ENCODE results near the gene TCL1B. TPM values are rescaled to one million over a fixed set of nuclear protein-coding genes. Genes with fewer than 3 reads are reported as not detected.

TCL1B gene
- total RNA-seq, 1 experiment from 2014 or later = not detected

DNA sequence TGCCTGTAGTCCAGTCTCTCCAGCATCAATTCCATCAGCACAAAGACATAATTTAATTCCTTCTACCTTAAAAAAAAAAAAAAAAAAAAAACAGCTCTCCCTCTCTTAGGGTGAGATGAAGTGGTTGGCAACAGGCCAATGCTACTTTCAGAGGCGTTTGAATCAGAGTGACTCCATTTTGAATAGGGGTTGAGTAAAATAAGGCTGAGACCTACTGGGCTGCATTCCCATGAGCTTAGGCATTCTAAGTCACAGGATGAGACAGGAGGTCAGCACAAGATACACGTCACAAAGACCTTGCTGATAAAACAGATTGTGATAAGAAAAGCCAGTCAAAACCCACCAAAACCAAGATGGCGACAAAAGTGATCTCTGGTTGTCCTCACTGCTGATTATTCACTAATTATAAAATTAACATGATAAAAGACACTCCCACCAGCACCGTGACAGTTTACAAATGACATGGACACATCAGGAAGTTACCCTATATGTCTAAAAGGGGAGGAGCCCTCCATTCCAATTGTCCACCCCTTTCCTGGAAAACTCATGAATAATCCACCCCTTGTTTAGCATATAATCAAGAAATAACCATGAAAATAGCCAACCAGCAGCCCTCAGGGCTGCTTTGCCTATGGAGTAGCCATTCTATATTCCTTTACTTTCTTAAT, 6.9 kb upstream of the TCL1B start:
- CTCF ChIA-PET = interaction anchor here (0.7 kb wide), 1 partner anchor 178 kb away, joined by 8 read pairs; no protein-coding TSS in a partner anchor
- H3K9me3 ChIP-seq (ENCODE audit: control insufficient read depth, insufficient read depth, low read depth, low read length) = no peaks in the 10 kb centered on the region
- DNase-seq (ENCODE audit: low read depth, low spot score) = no peak
- H3K27me3 ChIP-seq (ENCODE audit: control insufficient read depth, insufficient read depth, low read length) = no peaks in the 10 kb centered on the region; the same call in 1 of the 2 replicates
- POLR2A ChIA-PET = no interaction called here
- no peak for ATAC-seq
- in situ Hi-C loops (cut with HindIII; ENCODE audit: low pct_unique_long_range_greater_than_20kb, low sequenced_read_pairs) (no loop called here), intact Hi-C loops (cut with micrococcal nuclease; ENCODE audit: unreplicated experiment) (no loop called here)
- no peaks in the 10 kb centered on the region for H3K4me1 ChIP-seq (ENCODE audit: control insufficient read depth, insufficient read depth, low read length)
- no peaks in the 10 kb centered on the region for H3K36me3 ChIP-seq (ENCODE audit: control insufficient read depth, insufficient read depth, low read length)
- H3K4me3 ChIP-seq (ENCODE audit: low read depth in 2 of 2, low read length in 2 of 2) = no peak overlapping the region
- BruUV-seq (replicated peaks) = no TSS peak
- no peak for TF ChIP-seq SIN3A (IDR thresholded peaks at IDR 0.05; ENCODE audit: borderline replicate concordance, insufficient read depth, low read depth, low read length)
- TF ChIP-seq CTCF (IDR thresholded peaks at IDR 0.05) = no peak
- H3K27ac ChIP-seq (ENCODE audit: low read length) = no peak overlapping the region

- CTCF ChIA-PET = interaction anchor here (0.6 to 0.9 kb wide), 3 partner anchors 16 to 313 kb away, joined by 3 to 8 read pairs (median 6); no protein-coding TSS in a partner anchor
- no peaks in the 10 kb centered on the region; the same call in 1 of the 2 replicates for H3K27me3 ChIP-seq (ENCODE audit: control insufficient read depth, insufficient read depth, low read length)
- H3K4me3 ChIP-seq (ENCODE audit: low read depth in 2 of 2, low read length in 2 of 2) = no peak overlapping the region
- intact Hi-C loops (cut with micrococcal nuclease; ENCODE audit: unreplicated experiment) = loop anchor here (5.0 kb wide), 1 partner anchor 118 kb away; no protein-coding TSS in a partner anchor
- POLR2A ChIA-PET = interaction anchor here (0.5 kb wide), 1 partner anchor 42 kb away, joined by 5 read pairs; no protein-coding TSS in a partner anchor
- ATAC-seq = no peak
- no peak for DNase-seq (ENCODE audit: low read depth, low spot score)
- no peaks in the 10 kb centered on the region for H3K36me3 ChIP-seq (ENCODE audit: control insufficient read depth, insufficient read depth, low read length)
- no peaks in the 10 kb centered on the region for H3K9me3 ChIP-seq (ENCODE audit: control insufficient read depth, insufficient read depth, low read depth, low read length)
- H3K27ac ChIP-seq (ENCODE audit: low read length) = no peak overlapping the region
- in situ Hi-C loops (cut with HindIII; ENCODE audit: low pct_unique_long_range_greater_than_20kb, low sequenced_read_pairs) = no loop called here
- BruUV-seq (replicated peaks) = no TSS peak
- H3K4me1 ChIP-seq (ENCODE audit: control insufficient read depth, insufficient read depth, low read length) = no peaks in the 10 kb centered on the region
- TF ChIP-seq POLR2AphosphoS5 (IDR thresholded peaks at IDR 0.05; ENCODE audit: low read depth, low read length) = no peak
- TF ChIP-seq REST (IDR thresholded peaks at IDR 0.05; ENCODE audit: insufficient read depth in 1 of 2, low read depth in 2 of 2, low read length in 1 of 2) = no peak
- TF ChIP-seq CTCF (IDR thresholded peaks at IDR 0.05) = peak; percentile 31
Measured at GRCh38 chr14:95679998-95680735, 6.1 kb upstream of the TCL1B start.

Measured in Panc1 (cell line).